ENCODE measurements around the gene ZBTB20. TPM values are rescaled to one million over a fixed set of nuclear protein-coding genes. Genes with fewer than 3 reads are reported as not detected.

Gene ZBTB20
- total RNA-seq, 2 donors from 2014 or later = 112 to 120 TPM

DNA sequence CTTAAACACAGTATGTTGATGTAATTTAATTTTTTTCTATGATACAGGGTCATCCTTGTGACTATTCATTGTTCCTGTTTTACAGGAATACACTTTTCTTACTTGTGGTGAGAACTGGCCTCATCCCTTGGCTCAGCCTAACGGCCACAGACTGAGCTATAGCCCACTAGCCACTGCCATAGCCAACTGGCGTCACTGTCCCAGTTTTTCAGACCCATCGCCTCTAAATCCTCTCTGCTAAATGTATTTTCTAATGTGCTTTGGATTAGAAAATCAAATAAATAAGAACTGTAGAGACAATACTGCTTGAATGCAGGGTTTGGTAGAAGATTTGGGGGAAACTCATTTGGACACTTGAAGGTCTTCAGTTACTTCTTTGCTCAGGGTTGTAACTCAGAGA, 740.2 kb downstream of the ZBTB20 start:
- H3K36me3 ChIP-seq = no peaks in the 10 kb centered on the region
- DNase-seq (ENCODE audit: low spot score) = no peak
- no peaks in the 10 kb centered on the region for H3K27me3 ChIP-seq (replicated peaks; ENCODE audit: insufficient read depth)
- peaks cover 17 to 41% of the 10 kb centered on the region in 2 donors for H3K4me1 ChIP-seq (ENCODE audit: control insufficient read depth in 1 of 2, low read depth in 2 of 2)
- H3K4me3 ChIP-seq = no peak overlapping the region
- TF ChIP-seq, protein P1, sequence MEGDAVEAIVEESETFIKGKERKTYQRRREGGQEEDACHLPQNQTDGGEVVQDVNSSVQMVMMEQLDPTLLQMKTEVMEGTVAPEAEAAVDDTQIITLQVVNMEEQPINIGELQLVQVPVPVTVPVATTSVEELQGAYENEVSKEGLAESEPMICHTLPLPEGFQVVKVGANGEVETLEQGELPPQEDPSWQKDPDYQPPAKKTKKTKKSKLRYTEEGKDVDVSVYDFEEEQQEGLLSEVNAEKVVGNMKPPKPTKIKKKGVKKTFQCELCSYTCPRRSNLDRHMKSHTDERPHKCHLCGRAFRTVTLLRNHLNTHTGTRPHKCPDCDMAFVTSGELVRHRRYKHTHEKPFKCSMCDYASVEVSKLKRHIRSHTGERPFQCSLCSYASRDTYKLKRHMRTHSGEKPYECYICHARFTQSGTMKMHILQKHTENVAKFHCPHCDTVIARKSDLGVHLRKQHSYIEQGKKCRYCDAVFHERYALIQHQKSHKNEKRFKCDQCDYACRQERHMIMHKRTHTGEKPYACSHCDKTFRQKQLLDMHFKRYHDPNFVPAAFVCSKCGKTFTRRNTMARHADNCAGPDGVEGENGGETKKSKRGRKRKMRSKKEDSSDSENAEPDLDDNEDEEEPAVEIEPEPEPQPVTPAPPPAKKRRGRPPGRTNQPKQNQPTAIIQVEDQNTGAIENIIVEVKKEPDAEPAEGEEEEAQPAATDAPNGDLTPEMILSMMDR (IDR thresholded peaks at IDR 0.05) = no peak
- H3K9me3 ChIP-seq = no peaks in the 10 kb centered on the region
- no peak for ATAC-seq (ENCODE audit: insufficient number of reproducible peaks, low FRiP score, low read depth)
- no peak overlapping the region for H3K27ac ChIP-seq

- ATAC-seq (ENCODE audit: insufficient number of reproducible peaks, low FRiP score, low read depth) = no peak
- no peak for DNase-seq (ENCODE audit: low spot score)
- H3K4me1 ChIP-seq (ENCODE audit: control insufficient read depth in 1 of 2, low read depth in 2 of 2) = peaks cover 10 to 35% of the 10 kb centered on the region in 2 donors
These were observed 740.8 kb downstream of the ZBTB20 start for GRCh38 chr3:114406286-114406685.

GRCh38 chr3:114405202-114405990, 741.7 kb downstream of the ZBTB20 start:
- ATAC-seq (ENCODE audit: insufficient number of reproducible peaks, low FRiP score, low read depth) (no peak), DNase-seq (ENCODE audit: low spot score) (no peak)
- TF ChIP-seq, protein P1 (IDR thresholded peaks at IDR 0.05) = no peak
- Histone ChIP-seq H3K4me1 (ENCODE audit: control insufficient read depth in 1 of 2, low read depth in 2 of 2) (peaks cover 6 to 26% of the 10 kb centered on the region in 2 donors), H3K9me3 (no peaks in the 10 kb centered on the region), H3K4me3 (no peak overlapping the region), H3K27ac (no peak overlapping the region), H3K27me3 (replicated peaks; ENCODE audit: insufficient read depth) (no peaks in the 10 kb centered on the region), H3K36me3 (no peaks in the 10 kb centered on the region)

More at GRCh38 chr3:114406286-114406685, 740.8 kb downstream of the ZBTB20 start:
- H3K27me3 ChIP-seq (replicated peaks; ENCODE audit: insufficient read depth) = no peaks in the 10 kb centered on the region
- TF ChIP-seq, protein P1 (IDR thresholded peaks at IDR 0.05) = no peak
- H3K27ac ChIP-seq = no peak overlapping the region
- H3K4me3 ChIP-seq = no peak overlapping the region
- H3K36me3 ChIP-seq = no peaks in the 10 kb centered on the region
- H3K9me3 ChIP-seq = no peaks in the 10 kb centered on the region

GRCh38 chr3:114404590-114404989, 742.5 kb downstream of the ZBTB20 start:
- no peak overlapping the region for H3K4me3 ChIP-seq
- ATAC-seq (ENCODE audit: insufficient number of reproducible peaks, low FRiP score, low read depth) (no peak), DNase-seq (ENCODE audit: low spot score) (no peak)
- no peaks in the 10 kb centered on the region for H3K36me3 ChIP-seq
- no peak overlapping the region for H3K27ac ChIP-seq
- H3K4me1 ChIP-seq (ENCODE audit: control insufficient read depth in 1 of 2, low read depth in 2 of 2) = peaks cover 6 to 25% of the 10 kb centered on the region in 2 donors
- no peaks in the 10 kb centered on the region for H3K9me3 ChIP-seq
- H3K27me3 ChIP-seq (replicated peaks; ENCODE audit: insufficient read depth) = no peaks in the 10 kb centered on the region
- TF ChIP-seq, protein P1 (IDR thresholded peaks at IDR 0.05) = no peak

- Histone ChIP-seq H3K27me3 (replicated peaks; ENCODE audit: insufficient read depth) (no peaks in the 10 kb centered on the region), H3K4me1 (ENCODE audit: control insufficient read depth in 1 of 2, low read depth in 2 of 2) (peaks cover 6 to 25% of the 10 kb centered on the region in 2 donors), H3K36me3 (no peaks in the 10 kb centered on the region), H3K27ac (no peak overlapping the region), H3K4me3 (no peak overlapping the region), H3K9me3 (no peaks in the 10 kb centered on the region)
- TF ChIP-seq, protein P1 (IDR thresholded peaks at IDR 0.05) = no peak
- DNase-seq (ENCODE audit: low spot score) (no peak), ATAC-seq (ENCODE audit: insufficient number of reproducible peaks, low FRiP score, low read depth) (no peak)
These were observed 744.2 kb downstream of the ZBTB20 start for GRCh38 chr3:114402838-114403237.
